HG03196 (cell line): ENCODE data around the gene SLC5A11.
"Not testable (repeated sequence)": the region's sequence is repeated elsewhere in the genome, so short reads cannot be mapped to it uniquely, and the experiment has no call there.

Experiments used
- ATAC-seq: cut with Tn5 transposase; IDR thresholded peaks from one replicate; pipeline ENCODE4 v1.9.1; 2021; ENCODE audit not compliant: unreplicated experiment

SLC5A11 gene

GRCh38 chr16:24834459-24835335 is 11.1 kb upstream of the SLC5A11 start:
- no peak for ATAC-seq

- no peak for ATAC-seq
Observed at GRCh38 chr16:24836836-24837235, 8.9 kb upstream of the SLC5A11 start.

DNA sequence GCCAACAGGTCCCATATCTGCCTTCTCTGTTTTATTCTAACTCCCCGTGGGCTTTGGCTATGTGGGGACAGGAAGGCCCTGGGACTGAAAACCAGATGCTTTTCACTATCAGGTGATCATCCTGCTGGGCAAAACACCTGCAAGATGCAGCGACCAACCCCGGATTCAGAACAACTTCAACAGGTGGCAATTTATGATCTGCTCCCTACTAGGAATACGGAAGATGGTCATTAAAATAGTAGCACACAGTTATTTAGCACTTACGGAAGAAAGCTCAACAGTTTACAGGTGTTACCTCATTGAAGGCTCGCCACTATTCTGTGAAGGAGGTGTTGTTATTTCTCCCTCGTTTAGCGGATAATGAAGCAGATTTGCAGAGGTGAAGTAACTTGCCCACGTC is 7.8 kb upstream of the SLC5A11 start:
- ATAC-seq: no peak

- ATAC-seq: no peak
Observed at GRCh38 chr16:24838554-24839266, 7.1 kb upstream of the SLC5A11 start.

DNA sequence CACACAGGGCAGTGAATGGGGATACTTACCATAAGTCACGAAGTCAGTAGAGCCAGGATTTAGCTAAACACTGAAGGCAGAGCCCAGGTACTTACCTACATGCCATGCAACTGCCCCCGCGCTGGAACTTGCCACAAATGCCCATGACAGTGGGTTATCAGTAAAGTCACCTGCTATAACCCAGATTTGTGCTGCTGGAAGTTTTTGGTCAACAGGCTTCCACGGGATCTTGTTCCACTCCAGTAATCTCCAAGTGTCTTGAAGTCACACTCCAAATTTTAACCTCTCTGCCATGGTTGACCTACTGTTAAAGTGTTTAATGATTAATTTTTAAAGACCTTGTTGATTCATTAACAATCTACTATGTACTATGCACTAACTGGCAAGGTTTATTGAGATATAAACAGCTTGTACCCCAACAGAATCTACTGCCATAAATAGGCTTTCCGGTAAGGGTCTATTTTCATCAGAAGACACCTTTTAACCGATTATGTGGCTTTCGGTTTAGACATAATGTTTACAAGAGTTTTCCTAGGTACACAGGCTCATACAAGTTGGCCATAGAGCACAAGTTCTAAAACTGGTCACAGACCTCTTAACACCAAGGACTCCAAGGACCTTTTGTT is 6.3 kb upstream of the SLC5A11 start:
- ATAC-seq: no peak

GRCh38 chr16:24841291-24841690 is 4.5 kb upstream of the SLC5A11 start:
- ATAC-seq: no peak

- no peak for ATAC-seq
Observed at GRCh38 chr16:24844101-24845030, 1.4 kb upstream of the SLC5A11 start.

GRCh38 chr16:24845031-24845365 is 765 bp upstream of the SLC5A11 start:
- not testable (repeated sequence) for ATAC-seq

DNA sequence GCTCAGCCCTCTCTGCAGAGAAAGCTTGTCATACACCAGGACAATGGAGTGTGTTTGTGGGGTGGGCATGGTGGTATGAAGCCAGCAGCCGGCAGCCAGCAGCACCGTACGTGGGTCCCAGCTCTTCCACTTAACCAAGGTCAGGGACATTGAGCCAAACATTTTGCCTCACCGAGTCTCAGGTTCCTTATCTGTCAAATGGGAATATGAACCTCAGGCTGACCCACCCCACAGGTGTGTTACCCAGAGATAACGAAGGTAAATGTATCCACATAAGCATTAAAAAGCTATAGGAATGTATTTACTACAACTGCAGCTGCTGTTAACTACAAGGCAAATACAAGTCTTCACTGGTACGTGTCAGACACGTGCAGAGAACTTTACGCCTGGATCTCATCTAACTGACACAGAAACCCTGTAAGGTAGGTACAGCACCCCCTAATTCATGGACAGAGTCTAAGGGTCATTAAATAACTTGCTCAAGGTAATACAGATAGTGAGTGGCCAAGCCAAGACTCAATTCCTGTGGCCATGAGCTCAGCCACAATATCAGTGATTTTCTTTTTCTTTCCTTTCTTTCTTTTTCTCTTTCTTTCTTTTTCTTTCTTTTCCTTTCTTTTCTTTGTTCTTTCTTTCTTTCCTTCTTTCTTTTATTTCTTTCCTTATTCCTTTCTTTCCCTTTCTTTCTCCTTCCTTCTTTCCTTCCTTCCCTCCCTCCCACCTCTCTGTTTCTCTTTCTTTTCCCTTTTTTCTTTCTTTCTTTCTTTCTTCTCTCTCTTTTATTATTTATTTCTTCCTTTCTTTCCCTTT is 990 bp downstream of the SLC5A11 start:
- no peak for ATAC-seq

- no peak for ATAC-seq
Observed at GRCh38 chr16:24847358-24847664, 1.5 kb downstream of the SLC5A11 start.

DNA sequence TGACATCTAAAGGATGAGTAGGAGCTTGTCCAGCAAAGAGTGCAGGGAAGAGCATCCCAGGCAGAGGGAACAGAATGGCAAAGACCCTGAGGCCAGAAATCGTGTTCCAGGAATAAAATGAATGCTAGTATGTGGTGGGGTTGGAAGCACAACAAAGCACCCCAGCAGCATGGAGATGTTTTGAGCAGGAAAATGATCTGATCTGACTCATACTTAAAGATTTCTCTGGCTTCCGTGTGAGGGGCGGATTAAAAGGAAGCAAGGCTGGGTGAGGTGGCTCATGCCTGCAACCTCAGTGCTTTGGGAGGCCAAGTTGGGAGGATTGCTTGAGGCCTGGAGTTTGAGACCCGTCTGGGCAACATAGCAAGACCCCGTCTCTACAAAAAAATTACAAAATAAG is 2.3 kb downstream of the SLC5A11 start:
- ATAC-seq: no peak

GRCh38 chr16:24849641-24850040 is 3.9 kb downstream of the SLC5A11 start:
- ATAC-seq: no peak

- ATAC-seq: no peak
Observed at GRCh38 chr16:24850289-24850938, 4.7 kb downstream of the SLC5A11 start.

DNA sequence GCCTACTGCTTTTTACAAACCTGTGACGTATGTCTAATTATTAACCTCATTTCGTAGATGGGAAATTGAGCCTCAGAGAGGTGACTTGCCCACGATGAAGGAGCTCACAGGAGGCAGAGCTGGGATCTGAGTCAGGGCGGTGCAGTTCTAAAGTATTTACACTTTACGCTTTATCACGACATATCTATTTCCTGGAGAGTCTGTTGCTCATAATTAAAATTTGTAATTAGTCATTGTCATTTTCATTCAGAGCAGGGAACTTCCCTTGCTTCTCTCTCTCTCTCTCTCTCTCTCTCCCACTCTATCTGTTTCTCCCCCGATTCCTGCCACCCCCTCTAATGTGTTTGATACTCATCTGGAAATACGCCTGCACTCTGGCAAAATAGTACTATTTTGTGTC is 5.9 kb downstream of the SLC5A11 start:
- no peak for ATAC-seq

DNA sequence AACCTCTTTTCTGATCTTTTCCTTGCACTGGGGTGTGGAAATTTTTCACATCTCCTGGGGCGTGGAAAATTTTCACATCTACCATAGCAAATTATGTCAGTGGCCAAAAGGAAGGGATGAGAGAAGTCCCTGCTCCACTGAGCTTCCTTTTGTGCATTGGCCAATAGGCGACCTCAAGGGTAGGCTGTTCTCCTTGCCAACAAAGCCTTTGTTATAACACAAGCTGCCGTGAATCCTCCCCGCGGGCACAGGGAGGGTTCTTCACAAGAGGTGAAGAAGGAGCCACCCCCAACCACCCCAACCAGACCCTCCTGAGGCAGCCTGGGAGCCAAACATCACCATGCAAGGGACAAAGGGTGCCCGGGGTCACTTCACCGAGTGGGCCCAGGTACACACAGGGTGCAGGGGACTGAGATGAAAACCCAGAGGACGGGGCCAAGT is 6.5 kb downstream of the SLC5A11 start:
- no peak for ATAC-seq

GRCh38 chr16:24853169-24853824 is 7.5 kb downstream of the SLC5A11 start:
- ATAC-seq: no peak

GRCh38 chr16:24853830-24854229 is 8.1 kb downstream of the SLC5A11 start:
- no peak for ATAC-seq

GRCh38 chr16:24854607-24855171 is 8.9 kb downstream of the SLC5A11 start:
- ATAC-seq: no peak

DNA sequence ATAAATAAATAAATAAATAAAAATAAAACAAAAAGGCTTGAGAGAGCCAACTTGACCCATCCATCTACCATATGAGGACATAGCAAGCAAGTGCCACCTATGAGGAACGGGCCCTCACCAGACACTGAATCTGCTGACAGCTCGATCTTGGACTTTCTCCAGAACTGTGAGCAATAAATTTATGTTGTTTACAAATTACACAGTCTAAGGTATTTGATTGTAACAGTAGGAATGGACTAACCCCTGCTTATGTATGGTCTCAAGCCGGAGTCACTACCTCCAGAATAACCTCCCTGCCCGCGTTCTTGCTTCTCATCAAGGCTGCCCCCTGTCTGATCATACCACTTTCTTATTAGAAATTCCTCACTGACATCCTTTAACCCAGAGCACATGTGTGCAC is 9.9 kb downstream of the SLC5A11 start:
- no peak for ATAC-seq
